Fibroblast of lung (primary cell): Measurements from ENCODE around the gene CNPY4.

Source experiments
- EZH2 ChIP-seq: IDR thresholded peaks from 2 replicates; pipeline ENCODE4 v1.5.1; 2012; ENCODE audit warnings: low read length, control low read depth, mild to moderate bottlenecking; ENCODE audit errors: missing control alignments
- TF ChIP-seq, protein P1 (sequence below), 2 donors: IDR thresholded peaks in 1 of 2; conservative IDR thresholded peaks in 1 of 2; 1 replicate in 1 of 2; 2 replicates in 1 of 2; pipeline ENCODE4 v1.5.1; 2011 to 2012; ENCODE audit warnings: low read length in 2 of 2, control low read depth in 1 of 2, inconsistent platforms in 1 of 2, low read depth in 1 of 2, mild to moderate bottlenecking in 1 of 2

DNA sequence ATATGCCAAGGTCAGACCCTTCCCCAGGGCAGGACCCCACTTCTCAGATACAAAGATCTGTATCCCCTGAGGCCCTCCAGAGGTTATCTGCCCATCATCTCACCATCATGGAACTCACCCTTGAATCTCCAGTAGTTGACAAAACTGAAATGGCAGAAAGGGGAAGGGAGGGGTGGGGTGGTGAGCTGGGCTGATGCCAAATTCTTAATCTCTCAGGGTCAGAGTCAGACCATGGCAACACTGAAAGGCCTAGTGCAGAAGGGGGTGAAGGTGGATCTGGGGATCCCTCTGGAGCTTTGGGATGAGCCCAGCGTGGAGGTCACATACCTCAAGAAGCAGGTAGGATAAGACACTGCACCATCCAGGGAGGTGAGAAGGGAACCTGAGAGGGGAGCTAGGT is 3.1 kb downstream of the CNPY4 start:
- TF ChIP-seq, protein P1, sequence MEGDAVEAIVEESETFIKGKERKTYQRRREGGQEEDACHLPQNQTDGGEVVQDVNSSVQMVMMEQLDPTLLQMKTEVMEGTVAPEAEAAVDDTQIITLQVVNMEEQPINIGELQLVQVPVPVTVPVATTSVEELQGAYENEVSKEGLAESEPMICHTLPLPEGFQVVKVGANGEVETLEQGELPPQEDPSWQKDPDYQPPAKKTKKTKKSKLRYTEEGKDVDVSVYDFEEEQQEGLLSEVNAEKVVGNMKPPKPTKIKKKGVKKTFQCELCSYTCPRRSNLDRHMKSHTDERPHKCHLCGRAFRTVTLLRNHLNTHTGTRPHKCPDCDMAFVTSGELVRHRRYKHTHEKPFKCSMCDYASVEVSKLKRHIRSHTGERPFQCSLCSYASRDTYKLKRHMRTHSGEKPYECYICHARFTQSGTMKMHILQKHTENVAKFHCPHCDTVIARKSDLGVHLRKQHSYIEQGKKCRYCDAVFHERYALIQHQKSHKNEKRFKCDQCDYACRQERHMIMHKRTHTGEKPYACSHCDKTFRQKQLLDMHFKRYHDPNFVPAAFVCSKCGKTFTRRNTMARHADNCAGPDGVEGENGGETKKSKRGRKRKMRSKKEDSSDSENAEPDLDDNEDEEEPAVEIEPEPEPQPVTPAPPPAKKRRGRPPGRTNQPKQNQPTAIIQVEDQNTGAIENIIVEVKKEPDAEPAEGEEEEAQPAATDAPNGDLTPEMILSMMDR (conservative IDR thresholded peaks at IDR 0.05 in 1 of 2, IDR thresholded peaks at IDR 0.05 in 1 of 2; ENCODE audit: low read depth in 1 of 2, low read length in 2 of 2), result no peak
- TF ChIP-seq EZH2, result no peak
